Astrocyte of the cerebellum (primary cell): ENCODE data around the gene SFT2D2.

Experiments
- DNase-seq: peaks from one replicate; pipeline ENCODE4 v3.0.0-alpha.2; 2011; ENCODE audit warnings: low read depth
- H3K4me3 ChIP-seq: 2 replicates; pipeline ENCODE4 v1.5.1; 2011; ENCODE audit warnings: mild to moderate bottlenecking, low read depth, low read length, moderate library complexity
- in situ Hi-C: cut with HindIII; loops from 2 replicates; pipeline ENCODE4 v1.10.0; 2017; ENCODE audit warnings: low sequenced_read_pairs
- TF ChIP-seq, protein P1 (sequence below): IDR thresholded peaks from 2 replicates; pipeline ENCODE4 v1.5.1; 2012; ENCODE audit warnings: low read length, low read depth, moderate library complexity, mild to moderate bottlenecking; ENCODE audit errors: missing control alignments

The SFT2D2 gene

GRCh38 chr1:168300626-168301025 lies 74.8 kb downstream of the SFT2D2 start:
- H3K4me3 ChIP-seq: no peak overlapping the region
- no peak for DNase-seq
- in situ Hi-C loops: no loop called here
- TF ChIP-seq, protein P1, sequence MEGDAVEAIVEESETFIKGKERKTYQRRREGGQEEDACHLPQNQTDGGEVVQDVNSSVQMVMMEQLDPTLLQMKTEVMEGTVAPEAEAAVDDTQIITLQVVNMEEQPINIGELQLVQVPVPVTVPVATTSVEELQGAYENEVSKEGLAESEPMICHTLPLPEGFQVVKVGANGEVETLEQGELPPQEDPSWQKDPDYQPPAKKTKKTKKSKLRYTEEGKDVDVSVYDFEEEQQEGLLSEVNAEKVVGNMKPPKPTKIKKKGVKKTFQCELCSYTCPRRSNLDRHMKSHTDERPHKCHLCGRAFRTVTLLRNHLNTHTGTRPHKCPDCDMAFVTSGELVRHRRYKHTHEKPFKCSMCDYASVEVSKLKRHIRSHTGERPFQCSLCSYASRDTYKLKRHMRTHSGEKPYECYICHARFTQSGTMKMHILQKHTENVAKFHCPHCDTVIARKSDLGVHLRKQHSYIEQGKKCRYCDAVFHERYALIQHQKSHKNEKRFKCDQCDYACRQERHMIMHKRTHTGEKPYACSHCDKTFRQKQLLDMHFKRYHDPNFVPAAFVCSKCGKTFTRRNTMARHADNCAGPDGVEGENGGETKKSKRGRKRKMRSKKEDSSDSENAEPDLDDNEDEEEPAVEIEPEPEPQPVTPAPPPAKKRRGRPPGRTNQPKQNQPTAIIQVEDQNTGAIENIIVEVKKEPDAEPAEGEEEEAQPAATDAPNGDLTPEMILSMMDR: no peak

DNA sequence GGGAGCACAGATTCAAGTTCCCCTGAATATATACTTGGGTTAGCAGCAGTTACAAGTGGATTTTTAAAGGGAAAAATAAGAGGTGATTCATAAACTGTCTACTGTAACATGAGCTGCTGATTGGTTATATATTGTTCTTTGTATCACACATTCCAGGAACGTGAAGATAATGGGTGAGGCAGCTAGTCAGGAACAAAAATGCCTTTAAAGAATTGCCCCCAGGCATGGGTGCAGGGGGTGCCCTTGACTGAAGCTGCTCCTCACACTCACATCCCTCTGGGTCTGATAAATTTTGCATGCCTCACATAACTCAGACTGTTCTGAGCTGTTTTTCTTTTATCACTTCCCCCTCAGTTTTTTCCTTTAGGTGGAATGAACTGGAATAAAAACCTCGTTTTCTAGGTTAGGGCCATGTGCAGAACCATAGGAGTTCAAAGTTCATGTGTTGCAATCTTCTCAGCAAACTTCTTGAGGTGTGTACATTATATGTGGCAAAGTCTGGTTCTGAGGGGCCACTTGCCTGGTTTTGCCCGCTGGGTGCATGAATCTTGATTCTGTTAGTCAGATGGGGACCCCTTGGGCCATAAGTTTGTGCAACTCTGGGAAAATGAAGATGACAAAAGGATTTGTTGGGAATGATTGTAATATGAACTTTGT lies 76.0 kb downstream of the SFT2D2 start:
- DNase-seq: no peak
- in situ Hi-C loops: no loop called here
- no peak overlapping the region for H3K4me3 ChIP-seq
- TF ChIP-seq, protein P1: no peak
